OCI-LY3 (cell line): Measurements from ENCODE around the gene UBXN1.

Experiments used
- EZH2phosphoT487 ChIP-seq: fragments of 200-600 bp; shearing (Covaris generic); IDR thresholded peaks from 2 replicates; pipeline ENCODE4 v1.6.1; 2018; ENCODE audit warnings: antibody characterized with exemption, mixed run types, low read depth
- TF ChIP-seq, protein P1 (sequence below): fragments of 200-600, 300-600 bp; sonication (generic); IDR thresholded peaks from 2 replicates; pipeline ENCODE4 v1.5.1; 2014; ENCODE audit warnings: antibody characterized with exemption, low read length, low read depth

DNA sequence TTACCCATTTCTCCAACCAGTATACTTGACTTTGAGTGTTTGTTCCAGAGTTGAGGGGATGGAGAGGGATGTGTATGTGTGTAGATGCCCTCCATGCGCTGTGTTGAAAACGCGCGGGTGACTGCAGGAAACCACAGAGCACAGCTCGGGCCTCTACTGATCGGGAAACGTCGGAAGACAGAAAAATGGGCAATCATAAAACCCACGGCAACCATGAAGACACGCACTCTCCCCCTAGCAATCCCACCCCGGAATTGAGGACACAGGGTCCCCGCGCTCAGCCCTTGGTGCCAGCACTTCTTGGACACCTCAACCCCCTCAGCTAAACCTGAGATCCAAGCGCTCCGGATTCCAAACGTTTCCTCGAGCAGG lies 7.7 kb downstream of the UBXN1 start:
- TF ChIP-seq, protein P1, sequence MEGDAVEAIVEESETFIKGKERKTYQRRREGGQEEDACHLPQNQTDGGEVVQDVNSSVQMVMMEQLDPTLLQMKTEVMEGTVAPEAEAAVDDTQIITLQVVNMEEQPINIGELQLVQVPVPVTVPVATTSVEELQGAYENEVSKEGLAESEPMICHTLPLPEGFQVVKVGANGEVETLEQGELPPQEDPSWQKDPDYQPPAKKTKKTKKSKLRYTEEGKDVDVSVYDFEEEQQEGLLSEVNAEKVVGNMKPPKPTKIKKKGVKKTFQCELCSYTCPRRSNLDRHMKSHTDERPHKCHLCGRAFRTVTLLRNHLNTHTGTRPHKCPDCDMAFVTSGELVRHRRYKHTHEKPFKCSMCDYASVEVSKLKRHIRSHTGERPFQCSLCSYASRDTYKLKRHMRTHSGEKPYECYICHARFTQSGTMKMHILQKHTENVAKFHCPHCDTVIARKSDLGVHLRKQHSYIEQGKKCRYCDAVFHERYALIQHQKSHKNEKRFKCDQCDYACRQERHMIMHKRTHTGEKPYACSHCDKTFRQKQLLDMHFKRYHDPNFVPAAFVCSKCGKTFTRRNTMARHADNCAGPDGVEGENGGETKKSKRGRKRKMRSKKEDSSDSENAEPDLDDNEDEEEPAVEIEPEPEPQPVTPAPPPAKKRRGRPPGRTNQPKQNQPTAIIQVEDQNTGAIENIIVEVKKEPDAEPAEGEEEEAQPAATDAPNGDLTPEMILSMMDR, result no peak
- no peak for TF ChIP-seq EZH2phosphoT487
